ENCODE measurements around the gene STARD3NL.
"Not testable (repeated sequence)": the region's sequence is repeated elsewhere in the genome, so short reads cannot be mapped to it uniquely, and the experiment has no call there.

The STARD3NL gene

GRCh38 chr7:38223306-38223705 lies 45.3 kb downstream of the STARD3NL start:
- no peak for DNase-seq (ENCODE audit: low read depth)

- DNase-seq (ENCODE audit: low read depth) = no peak
Observed at GRCh38 chr7:38224392-38224791, 46.3 kb downstream of the STARD3NL start.

- DNase-seq (ENCODE audit: low read depth) = no peak
Observed at GRCh38 chr7:38229386-38229785, 51.3 kb downstream of the STARD3NL start.

- DNase-seq (ENCODE audit: low read depth) = no peak
Observed at GRCh38 chr7:38229884-38230642, 52.0 kb downstream of the STARD3NL start.

- peak; percentile 56 for DNase-seq (ENCODE audit: low read depth)
Observed at GRCh38 chr7:38232502-38233366, 54.7 kb downstream of the STARD3NL start.

GRCh38 chr7:38234759-38235158 lies 56.7 kb downstream of the STARD3NL start:
- not testable (repeated sequence) for DNase-seq (ENCODE audit: low read depth)

GRCh38 chr7:38235606-38236005 lies 57.6 kb downstream of the STARD3NL start:
- DNase-seq (ENCODE audit: low read depth) = no peak

GRCh38 chr7:38239129-38239528 lies 61.1 kb downstream of the STARD3NL start:
- not testable (repeated sequence) for DNase-seq (ENCODE audit: low read depth)

- DNase-seq (ENCODE audit: low read depth) = no peak
Observed at GRCh38 chr7:38241071-38241470, 63.0 kb downstream of the STARD3NL start.

GRCh38 chr7:38242814-38243213 lies 64.8 kb downstream of the STARD3NL start:
- DNase-seq (ENCODE audit: low read depth) = no peak

GRCh38 chr7:38243345-38243744 lies 65.3 kb downstream of the STARD3NL start:
- DNase-seq (ENCODE audit: low read depth) = not testable (repeated sequence)

- no peak for DNase-seq (ENCODE audit: low read depth)
Observed at GRCh38 chr7:38244516-38244915, 66.5 kb downstream of the STARD3NL start.

- no peak for DNase-seq (ENCODE audit: low read depth)
Observed at GRCh38 chr7:38245409-38245977, 67.4 kb downstream of the STARD3NL start.

- no peak for DNase-seq (ENCODE audit: low read depth)
Observed at GRCh38 chr7:38248069-38248567, 70.1 kb downstream of the STARD3NL start.

- not testable (repeated sequence) for DNase-seq (ENCODE audit: low read depth)
Observed at GRCh38 chr7:38249849-38250248, 71.8 kb downstream of the STARD3NL start.

GRCh38 chr7:38257350-38257677 lies 79.3 kb downstream of the STARD3NL start:
- DNase-seq (ENCODE audit: low read depth) = no peak

- DNase-seq (ENCODE audit: low read depth) = not testable (repeated sequence)
Observed at GRCh38 chr7:38259157-38259556, 81.1 kb downstream of the STARD3NL start.

GRCh38 chr7:38261601-38262000 lies 83.6 kb downstream of the STARD3NL start:
- DNase-seq (ENCODE audit: low read depth) = not testable (repeated sequence)

GRCh38 chr7:38262026-38262425 lies 84.0 kb downstream of the STARD3NL start:
- not testable (repeated sequence) for DNase-seq (ENCODE audit: low read depth)

- no peak for DNase-seq (ENCODE audit: low read depth)
Observed at GRCh38 chr7:38262545-38262944, 84.5 kb downstream of the STARD3NL start.

GRCh38 chr7:38263274-38263673 lies 85.2 kb downstream of the STARD3NL start:
- not testable (repeated sequence) for DNase-seq (ENCODE audit: low read depth)

GRCh38 chr7:38264602-38265001 lies 86.6 kb downstream of the STARD3NL start:
- not testable (repeated sequence) for DNase-seq (ENCODE audit: low read depth)

GRCh38 chr7:38265958-38266357 lies 87.9 kb downstream of the STARD3NL start:
- not testable (repeated sequence) for DNase-seq (ENCODE audit: low read depth)

All from activated T-helper 1 cell treated with Interleukin-2 at 50 U/mL for 16 hours (primary cell).